RPMI8226 (cell line): ENCODE measurements around the gene LEF1.
"Not testable (repeated sequence)": the region's sequence is repeated elsewhere in the genome, so short reads cannot be mapped to it uniquely, and the experiment has no call there.

Experiments used
- DNase-seq: peaks from one replicate; pipeline ENCODE4 v3.0.0-alpha.2; 2015

The LEF1 gene

DNA sequence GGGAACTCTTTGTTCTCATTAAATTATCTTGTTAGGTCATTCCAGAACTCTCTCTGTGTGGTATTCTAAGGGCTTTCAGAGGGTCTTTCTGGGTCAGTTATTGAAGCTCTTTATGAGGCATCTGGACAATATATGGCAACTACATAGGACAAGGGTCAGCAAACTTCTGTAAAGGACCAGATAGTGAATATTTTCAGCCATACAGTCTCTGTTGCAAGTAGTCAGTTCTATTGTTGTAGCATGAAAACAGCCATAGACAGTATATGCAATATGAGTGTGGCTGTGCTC is 143.9 kb downstream of the LEF1 start:
- no peak for DNase-seq

DNA sequence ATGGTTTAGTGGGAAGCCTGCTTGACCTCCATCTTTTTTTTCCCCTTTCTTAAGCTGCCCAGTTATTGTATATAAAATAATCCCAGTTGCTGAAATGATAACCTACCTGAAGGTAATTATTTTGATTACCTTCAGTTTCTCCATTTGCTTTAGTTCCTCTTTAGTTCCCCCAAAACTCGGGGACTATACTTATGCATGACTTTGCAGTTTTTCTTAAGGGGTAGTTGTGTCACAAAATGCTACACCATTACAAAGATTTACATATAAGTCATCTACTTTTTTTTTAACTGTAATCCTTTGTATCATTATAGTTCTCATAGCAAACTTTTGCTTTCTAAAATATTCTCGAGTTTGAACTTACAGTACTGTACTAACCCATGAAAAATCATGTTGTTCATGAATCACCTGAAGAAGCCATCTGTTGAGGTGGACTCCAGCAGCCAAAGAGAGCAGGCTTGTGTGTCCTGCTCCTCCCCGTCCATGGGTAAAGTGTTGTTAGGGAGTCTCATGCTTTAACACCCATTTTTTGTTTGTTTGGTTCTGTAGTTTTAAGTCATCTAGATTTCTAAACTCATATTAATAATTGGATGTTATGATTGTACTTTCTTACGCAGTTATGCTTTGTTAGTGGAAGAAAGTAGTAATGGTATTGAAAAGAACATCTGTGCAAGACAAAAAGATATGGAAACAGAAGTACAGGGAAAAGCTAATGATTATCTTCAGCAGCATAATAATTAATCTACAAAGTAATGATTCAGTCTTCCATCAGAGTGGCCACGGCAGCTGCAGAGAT is 144.5 kb downstream of the LEF1 start:
- no peak for DNase-seq

DNA sequence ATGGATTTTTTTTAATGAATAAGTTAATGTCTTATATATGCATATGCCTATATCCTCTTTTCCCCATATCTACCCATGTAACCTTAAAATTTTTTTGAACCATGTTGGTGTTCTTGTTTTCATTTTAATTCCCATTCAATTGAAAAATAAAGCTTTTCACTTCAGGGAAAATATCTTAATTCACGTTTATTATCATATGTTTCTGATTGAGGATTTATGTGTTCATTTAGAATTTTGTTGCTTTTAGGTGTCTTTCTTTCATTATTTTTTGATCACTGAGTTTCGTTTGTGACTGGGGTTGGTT is 149.9 kb downstream of the LEF1 start:
- DNase-seq: no peak

DNA sequence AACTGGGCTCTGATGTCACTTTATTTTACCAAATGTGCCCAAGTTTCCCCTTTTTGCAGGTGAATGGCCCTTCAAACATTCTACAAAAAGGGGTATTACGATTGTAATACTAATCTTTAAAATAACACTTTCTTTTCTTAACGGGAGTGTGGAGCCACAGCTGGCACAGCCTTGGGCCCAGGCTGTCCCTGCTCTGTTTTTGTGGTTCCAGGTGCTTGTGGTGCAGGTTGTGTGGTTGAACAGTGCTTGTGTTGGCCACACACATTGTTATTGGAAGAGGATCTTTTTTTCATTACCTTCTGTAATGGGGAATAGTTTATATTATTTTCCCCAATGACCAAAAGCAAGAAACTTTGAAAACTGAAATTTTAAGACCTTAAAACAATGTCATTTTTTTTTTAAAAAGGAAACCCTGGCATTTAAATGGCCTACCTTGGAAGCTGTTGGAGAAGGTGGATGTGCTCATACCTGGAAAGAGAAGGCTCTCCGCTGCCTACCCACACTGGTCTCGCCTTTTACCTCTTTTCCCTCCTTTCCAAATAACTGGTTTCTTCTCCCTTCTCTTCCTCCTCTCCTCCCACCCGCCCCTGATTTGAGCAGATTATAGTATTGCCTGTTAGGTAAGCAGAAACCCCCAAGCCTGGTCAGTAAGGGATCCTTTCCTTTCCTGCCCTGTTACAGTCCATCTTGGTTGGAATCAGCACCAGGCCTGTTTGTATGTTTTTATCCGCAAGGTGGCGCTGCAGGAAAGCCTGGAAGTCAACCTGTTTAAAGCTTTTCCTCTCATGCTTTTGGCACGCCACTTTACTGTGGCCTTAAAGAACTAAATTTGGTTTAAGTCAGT is 150.5 kb downstream of the LEF1 start:
- peak; percentile 72 for DNase-seq

DNA sequence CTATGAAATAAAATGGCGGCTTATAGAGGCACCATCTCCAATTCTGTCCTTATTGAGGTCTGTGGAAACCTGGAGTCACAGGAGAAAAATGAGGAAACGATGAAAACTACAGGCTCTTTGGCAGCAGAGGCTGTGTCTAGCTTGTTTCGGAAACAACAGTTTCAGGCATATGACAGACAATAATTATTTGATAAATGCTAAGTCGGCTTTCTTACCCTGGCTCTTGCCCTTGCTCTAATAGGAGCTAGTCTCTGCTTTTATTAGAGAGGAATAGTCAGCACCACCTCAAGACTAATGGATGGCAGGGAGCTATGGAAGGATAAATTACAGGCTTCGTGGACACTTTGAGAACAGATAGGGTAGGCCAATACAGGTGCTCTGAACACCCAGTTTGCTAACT is 154.8 kb downstream of the LEF1 start:
- no peak for DNase-seq

DNA sequence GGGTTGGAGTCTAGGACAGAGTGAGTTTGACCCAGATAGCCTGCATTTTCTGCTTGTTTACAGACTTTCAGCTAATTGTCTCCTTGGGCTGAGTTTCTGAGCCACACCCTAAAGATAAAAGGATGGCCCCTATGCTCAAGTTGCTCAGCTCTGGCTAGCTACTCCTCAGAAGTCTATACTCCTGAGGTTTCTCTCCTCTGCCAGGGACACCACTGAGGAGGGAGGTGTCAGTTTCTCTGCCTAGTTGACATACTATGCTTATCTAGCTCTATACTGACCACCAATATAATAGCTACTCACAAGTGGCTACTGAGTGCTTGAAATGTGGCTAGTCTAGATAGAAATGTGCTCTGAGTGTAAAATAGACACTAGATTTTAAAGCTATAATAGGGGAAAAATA is 155.4 kb downstream of the LEF1 start:
- DNase-seq: no peak

DNA sequence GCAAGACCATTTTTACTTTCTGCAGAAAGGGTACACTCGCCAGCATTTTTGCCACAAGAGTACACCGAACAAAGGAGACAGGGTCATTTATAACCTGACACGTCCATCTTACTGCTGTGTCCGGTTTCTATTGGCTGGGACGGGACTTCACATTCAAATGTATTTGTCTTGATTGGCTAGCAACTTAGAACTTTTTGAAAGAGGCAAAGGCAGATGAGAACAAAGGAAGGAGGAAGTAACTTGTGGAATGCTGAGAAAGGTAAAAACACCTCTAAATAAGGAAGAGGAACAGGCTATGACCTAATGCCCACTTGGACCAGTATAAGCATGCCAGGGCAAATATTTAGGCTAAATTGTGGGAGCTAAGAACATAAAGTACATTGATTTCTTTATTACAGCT is 156.3 kb downstream of the LEF1 start:
- DNase-seq: not testable (repeated sequence)

DNA sequence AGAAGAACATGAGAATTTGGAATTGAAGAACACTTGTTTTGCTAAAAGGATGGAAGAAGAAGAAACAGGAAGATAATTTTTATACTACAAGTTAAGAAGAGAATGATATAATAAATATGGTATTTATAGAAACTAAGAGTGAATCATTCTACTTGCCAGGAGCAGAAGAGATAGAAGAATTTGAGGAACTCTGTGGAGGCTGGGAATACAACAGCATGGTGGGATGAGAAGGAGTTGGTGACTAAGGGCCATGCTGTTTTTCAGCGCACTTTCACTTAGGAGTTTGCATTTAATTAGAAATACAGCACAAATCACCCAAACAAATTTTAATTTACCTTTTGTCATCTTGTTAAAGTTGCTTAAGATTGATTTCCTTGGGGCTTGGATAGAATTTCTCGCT is 158.6 kb downstream of the LEF1 start:
- DNase-seq: no peak

DNA sequence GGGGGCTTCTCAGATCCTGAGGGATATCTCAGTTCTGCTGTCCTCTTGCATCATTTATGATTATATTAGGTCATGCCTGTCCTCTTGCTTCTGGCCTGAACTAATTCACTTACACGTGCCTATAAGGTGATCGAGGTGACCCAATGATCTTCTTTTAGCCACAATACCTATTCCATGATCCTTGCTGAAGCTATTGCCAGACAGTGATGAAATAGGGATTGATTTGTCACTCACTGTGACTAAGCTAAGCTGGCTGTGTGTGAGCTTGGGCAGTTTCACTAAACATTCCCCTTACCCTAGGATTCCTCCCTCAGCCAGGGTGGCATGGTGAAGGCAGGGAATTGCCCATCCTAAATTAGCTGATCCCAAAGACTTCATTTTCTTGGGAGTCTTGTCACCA is 160.0 kb downstream of the LEF1 start:
- no peak for DNase-seq

DNA sequence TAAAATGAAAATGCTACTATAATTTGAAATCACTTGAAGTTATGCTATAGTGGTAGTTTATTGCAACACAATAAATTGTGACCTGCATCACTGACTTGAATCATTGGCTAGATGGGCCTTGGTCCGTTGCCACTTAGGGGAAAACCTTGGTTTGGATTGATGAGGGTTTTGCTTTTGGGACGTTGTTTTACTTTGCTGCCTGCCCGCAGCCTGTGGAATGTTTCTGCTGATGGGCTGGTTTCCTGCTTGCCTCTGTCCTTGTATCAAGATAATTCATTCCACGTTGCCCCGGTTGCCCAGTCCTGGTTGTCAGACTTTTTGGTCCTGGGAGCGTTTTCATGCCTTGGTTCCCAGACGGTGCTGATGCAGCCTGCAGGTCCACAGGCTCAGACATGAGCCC is 160.7 kb downstream of the LEF1 start:
- DNase-seq: no peak

DNA sequence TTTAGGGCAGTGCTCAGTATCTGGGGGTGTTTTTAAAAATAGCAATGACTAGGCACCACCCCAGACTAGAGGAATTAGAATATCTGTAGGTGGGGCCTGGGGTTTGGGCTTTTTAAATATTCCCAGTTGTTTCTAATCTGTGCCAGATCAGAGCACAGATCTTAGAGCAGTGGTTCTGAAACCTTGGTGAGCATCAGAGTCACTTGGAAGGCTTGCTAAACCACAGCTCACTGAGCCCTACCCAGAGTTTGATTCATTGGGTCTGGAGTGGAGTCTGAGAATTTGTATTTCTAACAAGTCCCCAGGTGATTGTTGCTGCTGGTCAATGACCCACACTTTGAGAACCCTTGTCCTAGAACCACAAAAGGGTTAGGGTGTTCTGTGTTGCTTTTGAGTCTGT is 162.4 kb downstream of the LEF1 start:
- DNase-seq: no peak

DNA sequence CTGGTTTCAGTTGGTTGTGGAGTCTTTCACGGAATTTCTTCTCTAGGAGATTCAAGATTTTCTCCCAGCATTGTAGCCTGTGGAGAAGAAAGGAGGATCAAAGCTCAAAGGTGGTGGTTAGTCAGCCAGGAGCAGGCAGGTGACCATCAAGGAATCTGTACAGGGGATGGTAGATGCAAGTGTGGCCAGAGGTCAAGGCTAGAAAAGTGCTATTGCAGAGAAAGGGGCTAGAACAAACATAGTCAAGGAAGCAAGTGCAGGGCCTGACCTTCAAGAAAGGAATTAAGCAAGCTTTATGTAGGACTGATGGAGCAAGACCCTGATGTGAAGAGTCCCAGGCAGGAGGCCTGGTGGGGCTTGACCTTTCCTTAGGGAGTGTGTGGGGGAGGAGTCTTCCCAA is 162.9 kb downstream of the LEF1 start:
- DNase-seq: no peak

DNA sequence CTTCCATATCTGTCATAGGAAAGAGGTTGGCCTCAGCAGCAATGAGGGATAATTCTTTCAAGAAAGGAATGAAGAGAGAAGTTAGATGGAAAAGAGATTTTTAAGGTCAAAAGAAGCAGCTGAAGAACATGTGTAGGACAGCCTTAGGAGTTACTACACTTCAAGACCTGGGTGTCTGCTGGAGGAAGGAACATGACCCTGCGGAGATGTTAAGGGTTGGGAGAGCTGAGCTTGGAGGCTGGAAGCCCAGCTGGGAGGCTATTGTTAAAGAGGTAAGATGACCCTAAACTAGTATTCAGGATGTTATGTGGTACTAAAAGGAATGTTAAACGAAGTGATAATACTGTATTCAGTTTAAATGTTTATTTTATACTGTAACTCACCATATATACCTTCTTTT is 164.1 kb downstream of the LEF1 start:
- DNase-seq: no peak

DNA sequence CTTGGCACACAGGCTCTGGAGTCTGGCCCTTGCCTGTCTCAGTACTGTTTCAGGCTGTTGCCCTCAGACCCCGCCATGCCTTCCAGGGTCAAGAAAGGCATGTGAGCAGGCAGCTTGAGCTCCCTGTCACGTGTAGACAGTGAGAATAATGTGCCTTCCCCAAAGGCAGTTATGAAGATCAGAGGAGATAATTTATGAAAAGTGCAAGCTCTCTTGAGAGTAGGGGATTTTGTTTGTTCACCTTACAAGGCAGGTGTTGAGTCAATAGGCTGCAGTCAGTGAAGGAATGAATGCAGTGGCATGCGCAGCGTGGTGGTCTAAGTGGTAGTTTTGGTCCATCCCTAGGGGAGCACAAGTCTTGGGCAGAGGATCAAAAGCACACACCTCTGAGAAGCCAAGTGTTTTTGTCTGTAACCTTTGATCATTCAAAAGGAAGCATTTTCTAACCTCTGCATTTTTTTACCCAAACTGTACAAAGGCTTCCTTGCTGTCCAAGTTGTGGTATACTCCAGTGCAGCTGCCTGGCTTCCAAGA is 164.7 kb downstream of the LEF1 start:
- DNase-seq: no peak

DNA sequence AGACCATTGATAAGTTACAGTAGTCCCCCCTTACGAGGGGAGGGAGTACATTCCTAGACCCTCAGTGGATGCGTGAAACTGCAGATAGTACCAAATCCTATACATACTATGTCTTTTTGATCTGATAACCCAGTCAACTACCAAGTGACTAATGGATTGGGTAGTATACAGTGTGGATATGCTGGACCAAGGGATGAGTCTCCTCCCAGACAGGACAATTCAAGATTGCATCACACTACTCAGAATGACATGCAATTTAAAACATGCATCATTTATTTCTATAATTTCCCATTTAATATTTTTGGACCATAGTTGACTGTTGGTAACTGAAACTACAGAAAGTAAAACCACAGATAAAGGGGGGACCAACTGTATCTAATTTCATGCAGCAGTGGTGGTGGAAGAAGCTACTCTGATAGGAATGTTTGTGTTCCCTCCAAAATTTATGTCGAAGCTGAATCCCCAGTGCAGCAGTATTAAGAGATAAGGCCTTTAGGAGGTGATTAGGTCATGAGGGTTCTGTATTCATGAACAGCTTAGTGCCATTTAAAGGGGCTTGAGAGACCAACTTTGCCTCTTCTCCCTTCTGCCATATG is 167.1 kb downstream of the LEF1 start:
- no peak for DNase-seq

DNA sequence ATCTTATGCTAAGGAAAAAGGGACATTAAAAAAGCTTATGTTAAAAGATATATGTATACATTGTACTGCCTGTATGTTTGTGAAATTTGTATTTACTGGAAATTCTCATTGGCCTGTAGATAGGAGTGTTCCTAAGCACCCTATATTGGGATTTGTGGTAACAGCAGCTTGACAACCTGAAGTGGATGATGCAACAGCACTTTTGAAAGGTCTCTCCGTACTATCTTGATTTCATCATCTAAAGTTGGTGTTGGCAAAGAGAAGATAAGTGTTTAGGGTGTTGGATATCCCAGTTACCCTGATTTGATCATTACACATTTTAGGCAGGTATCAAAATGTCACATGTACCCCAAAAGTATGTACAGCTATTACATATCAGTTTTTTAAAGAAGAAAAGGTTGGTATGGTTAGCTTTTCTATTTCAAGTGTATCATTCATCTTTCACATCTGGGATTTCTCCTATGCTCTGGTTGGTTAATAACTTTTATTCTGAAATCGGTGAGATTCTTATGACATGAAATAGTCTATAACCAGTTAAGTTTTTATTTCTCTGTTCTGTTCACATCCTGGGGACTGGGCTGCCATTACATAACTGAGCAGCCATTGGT is 168.7 kb downstream of the LEF1 start:
- DNase-seq: no peak

DNA sequence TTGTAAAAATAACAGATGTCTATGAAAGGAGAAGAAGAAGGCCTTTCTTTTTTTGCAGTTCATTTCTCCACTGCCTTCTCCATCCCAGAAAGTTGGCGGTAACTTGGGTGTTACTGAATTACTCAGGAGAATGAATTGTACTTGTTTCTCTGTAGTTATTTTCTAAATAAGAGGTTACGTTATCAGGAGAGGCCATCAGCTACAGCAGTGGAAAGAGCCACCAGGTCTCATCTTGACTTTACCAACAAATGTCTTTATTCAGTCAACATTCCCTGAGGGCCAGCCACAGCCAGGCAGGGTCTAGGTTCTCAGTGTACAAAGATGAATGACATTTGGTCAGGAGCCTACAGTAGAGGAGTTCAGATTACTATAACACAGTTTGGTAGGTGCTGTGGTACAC is 170.9 kb downstream of the LEF1 start:
- no peak for DNase-seq
